IMR-90 (cell line): ENCODE data around the gene KRTAP5-4. TPM values are rescaled to one million over a fixed set of nuclear protein-coding genes. Genes with fewer than 3 reads are reported as not detected.

Source experiments
- ATAC-seq: fragments of 200-7000 bp; cut with Tn5 transposase; 2 replicates; pipeline ENCODE4 v1.9.1; 2020; ENCODE audit warnings: low read depth, mild to moderate bottlenecking, moderate library complexity
- BruUV-seq: library from RNA; stranded (reverse); fragments of 400-500 nt; replicated peaks from 2 replicates; lab custom pipeline; 2021; lab: Mats Ljungman, UMichigan
- CTCF ChIA-PET: fragments of 300-600 bp; formaldehyde crosslinking; extraction: SDS; loops from one replicate; lab custom pipeline; 2021; ENCODE audit warnings: antibody characterized with exemption; lab: Yijun Ruan, JAX
- POLR2A ChIA-PET: fragments of 300-600 bp; sonication (Branson Sonifier 250); formaldehyde crosslinking; loops from one replicate; lab custom pipeline; 2022; ENCODE audit warnings: antibody characterized with exemption; ENCODE audit not compliant: unreplicated experiment; lab: Charles Lee
- DNase-seq: peaks from one replicate; pipeline ENCODE4 v3.0.0; 2013
- H2AFZ ChIP-seq: replicated peaks from 2 replicates; pipeline ENCODE3; 2013; ENCODE audit warnings: low read length, mild to moderate bottlenecking; ENCODE audit not compliant: poor library complexity
- H2AK5ac ChIP-seq: 2 replicates; pipeline ENCODE4 v1.6.1; 2013; ENCODE audit warnings: low read depth, low read length, inconsistent platforms
- H2AK9ac ChIP-seq: replicated peaks from 2 replicates; pipeline ENCODE3; 2013; ENCODE audit warnings: mild to moderate bottlenecking, low read depth, low read length, moderate library complexity; ENCODE audit not compliant: poor library complexity
- H2BK120ac ChIP-seq: 2 replicates; pipeline ENCODE4 v1.6.1; 2013; ENCODE audit warnings: low read depth, low read length, inconsistent platforms
- H2BK15ac ChIP-seq: 3 replicates; pipeline ENCODE4 v1.6.1; 2013; ENCODE audit warnings: low read depth, low read length, inconsistent platforms
- H2BK20ac ChIP-seq: 2 replicates; pipeline ENCODE4 v1.6.1; 2013; ENCODE audit warnings: low read depth, mild to moderate bottlenecking, inconsistent platforms, low read length, moderate library complexity
- H2BK5ac ChIP-seq: 2 replicates; pipeline ENCODE4 v1.6.1; 2013; ENCODE audit warnings: mild to moderate bottlenecking, low read depth, low read length, inconsistent platforms; ENCODE audit not compliant: poor library complexity, severe bottlenecking
- H3K14ac ChIP-seq: replicated peaks from 2 replicates; pipeline ENCODE4 v1.6.1; 2013; ENCODE audit warnings: low read depth, low read length, inconsistent platforms
- H3K18ac ChIP-seq: 2 replicates; pipeline ENCODE4 v1.6.1; 2013; ENCODE audit warnings: low read depth, low read length, control low read depth
- H3K23ac ChIP-seq: 2 replicates; pipeline ENCODE4 v1.6.1; 2013; ENCODE audit warnings: low read depth, low read length, inconsistent platforms
- H3K27ac ChIP-seq: 2 replicates; pipeline ENCODE4 v1.5.1; 2013; ENCODE audit warnings: mild to moderate bottlenecking, control low read depth, low read length; ENCODE audit not compliant: insufficient read depth
- H3K27me3 ChIP-seq: 2 replicates; pipeline ENCODE4 v1.6.1; 2013; ENCODE audit warnings: low read length; ENCODE audit not compliant: control insufficient read depth, insufficient read depth
- H3K36me3 ChIP-seq: 2 replicates; pipeline ENCODE4 v1.6.1; 2013; ENCODE audit warnings: low read length, mixed read lengths; ENCODE audit not compliant: control insufficient read depth, insufficient read depth
- H3K4ac ChIP-seq: 2 replicates; pipeline ENCODE4 v1.6.1; 2013; ENCODE audit warnings: low read depth, low read length, inconsistent platforms
- H3K4me1 ChIP-seq: 2 replicates; pipeline ENCODE4 v1.6.1; 2013; ENCODE audit warnings: low read length, mixed read lengths; ENCODE audit not compliant: control insufficient read depth, insufficient read depth
- H3K4me2 ChIP-seq: 2 replicates; pipeline ENCODE4 v1.6.1; 2013; ENCODE audit warnings: low read depth, mild to moderate bottlenecking, control low read depth, low read length, moderate library complexity
- H3K4me3 ChIP-seq: 2 replicates; pipeline ENCODE4 v1.5.1; 2013; ENCODE audit warnings: low read depth, mild to moderate bottlenecking, control low read depth, low read length, moderate library complexity; ENCODE audit not compliant: insufficient read depth
- H3K56ac ChIP-seq: 2 replicates; pipeline ENCODE4 v1.6.1; 2013; ENCODE audit warnings: low read length, inconsistent platforms; ENCODE audit not compliant: insufficient read depth; ENCODE audit errors: extremely low read depth
- H3K79me1 ChIP-seq, 2 experiments: 2 replicates each; pipeline ENCODE4 v1.6.1; 2013; ENCODE audit warnings: low read length in 2 of 2, inconsistent platforms in 1 of 2, low read depth in 1 of 2
- H3K9ac ChIP-seq: 2 replicates; pipeline ENCODE4 v1.6.1; 2013; ENCODE audit warnings: low read depth, low read length, control low read depth
- H3K9me1 ChIP-seq: 2 replicates; pipeline ENCODE4 v1.6.1; 2013; ENCODE audit warnings: low read length, inconsistent platforms; ENCODE audit not compliant: insufficient read depth
- H3K9me3 ChIP-seq: 2 replicates; pipeline ENCODE4 v1.6.1; 2013; ENCODE audit warnings: low read length; ENCODE audit not compliant: control insufficient read depth, insufficient read depth
- H4K20me1 ChIP-seq: 2 replicates; pipeline ENCODE4 v1.6.1; 2013; ENCODE audit warnings: low read length, inconsistent platforms; ENCODE audit not compliant: insufficient read depth
- H4K5ac ChIP-seq: 2 replicates; pipeline ENCODE4 v1.6.1; 2013; ENCODE audit warnings: mild to moderate bottlenecking, low read depth, low read length, control low read depth
- H4K8ac ChIP-seq, 2 experiments: 2 replicates each; pipeline ENCODE4 v1.6.1; 2013; ENCODE audit warnings: low read depth in 2 of 2, low read length in 2 of 2, control low read depth in 1 of 2, inconsistent platforms in 1 of 2
- H4K91ac ChIP-seq: 2 replicates; pipeline ENCODE4 v1.6.1; 2013; ENCODE audit warnings: low read depth, low read length, inconsistent platforms; ENCODE audit not compliant: insufficient read depth
- BHLHE40 ChIP-seq: fragments of 150-350 bp; IDR thresholded peaks from 2 replicates; pipeline ENCODE4 v1.6.1; 2016; ENCODE audit warnings: mild to moderate bottlenecking, low read depth, low read length
- CEBPB ChIP-seq: IDR thresholded peaks from 2 replicates; pipeline ENCODE4 v1.6.1; 2012; ENCODE audit warnings: low read depth, low read length, improper control_type of control experiment
- CHD1 ChIP-seq: IDR thresholded peaks from 2 replicates; pipeline ENCODE4 v1.6.1; 2012; ENCODE audit warnings: low read depth, low read length, improper control_type of control experiment
- MAFK ChIP-seq: IDR thresholded peaks from 2 replicates; pipeline ENCODE4 v1.6.1; 2012; ENCODE audit warnings: low read depth, low read length, improper control_type of control experiment
- MAZ ChIP-seq: IDR thresholded peaks from 2 replicates; pipeline ENCODE4 v1.6.1; 2012; ENCODE audit warnings: low read depth, mild to moderate bottlenecking, low read length, improper control_type of control experiment, moderate library complexity, borderline replicate concordance
- MXI1 ChIP-seq: IDR thresholded peaks from 2 replicates; pipeline ENCODE4 v1.6.1; 2012; ENCODE audit warnings: low read depth, mild to moderate bottlenecking, low read length, moderate library complexity, borderline replicate concordance
- NFE2L2 ChIP-seq: fragments of 150-350 bp; IDR thresholded peaks from 2 replicates; pipeline ENCODE4 v1.6.1; 2016; ENCODE audit warnings: low read depth, mild to moderate bottlenecking, low read length
- RAD21 ChIP-seq: IDR thresholded peaks from 2 replicates; pipeline ENCODE4 v1.6.1; 2012; ENCODE audit warnings: low read length, improper control_type of control experiment
- RCOR1 ChIP-seq: IDR thresholded peaks from 2 replicates; pipeline ENCODE4 v1.6.1; 2012; ENCODE audit warnings: mild to moderate bottlenecking, low read length, improper control_type of control experiment; ENCODE audit not compliant: insufficient replicate concordance
- RFX5 ChIP-seq: IDR thresholded peaks from 2 replicates; pipeline ENCODE4 v1.8.0; 2012; ENCODE audit warnings: low read depth, mild to moderate bottlenecking, low read length, moderate library complexity
- SMC3 ChIP-seq: fragments of 150-350 bp; IDR thresholded peaks from 2 replicates; pipeline ENCODE4 v1.6.1; 2016; ENCODE audit warnings: low read depth, mild to moderate bottlenecking, antibody characterized with exemption, low read length, moderate library complexity
- WGBS, 2 experiments: methylation state at CpG; one replicate each; pipeline versions ENCODE4 v1.1.5 to v1.1.7; 2013; ENCODE audit warnings: missing lambda C conversion rate in 2 of 2; ENCODE audit not compliant: insufficient read length in 1 of 2; ENCODE audit errors: extremely low coverage in 2 of 2; 5-methylcytosine and 5-hydroxymethylcytosine counted together
- dilution Hi-C: fragments of 300-500 bp; cut with HindIII; formaldehyde crosslinking; loops from one replicate; pipeline ENCODE4 v1.14.3; 2018; ENCODE audit warnings: low sequenced_read_pairs; ENCODE audit not compliant: unreplicated experiment
- in situ Hi-C: fragments of 300-500 bp; cut with MboI; formaldehyde crosslinking; loops from 3 replicates; pipeline ENCODE4 v1.14.3; 2019; ENCODE audit warnings: low sequenced_read_pairs, inconsistent platforms, mixed read lengths
- intact Hi-C: fragments of 100-400 bp; cut with micrococcal nuclease; formaldehyde crosslinking; loops from 2 replicates; pipeline ENCODE4 v1.10.0; 2022
- polyA plus RNA-seq, 3 experiments: library from polyadenylated mRNA; depleted of rRNA; stranded (reverse); fragments of >200 nt; gene quantifications; 2 replicates each; pipeline ENCODE4 v1.2.3, GENCODE V29; 2012; ENCODE audit warnings: low replicate concordance in 1 of 3
- total RNA-seq: library from RNA; depleted of rRNA; stranded (reverse); fragments of >200 nt; gene quantifications from 2 replicates; pipeline ENCODE4 v1.2.3, GENCODE V29; 2012
- TF ChIP-seq, protein P1 (sequence below): fragments of 150-350 bp; IDR thresholded peaks from 2 replicates; pipeline ENCODE4 v1.6.1; 2016; ENCODE audit warnings: low read depth, mild to moderate bottlenecking, low read length, moderate library complexity, borderline replicate concordance
- TF ChIP-seq, protein P2 (sequence below): conservative IDR thresholded peaks from 2 replicates; pipeline ENCODE4 v1.5.1; 2012; ENCODE audit warnings: mild to moderate bottlenecking, low read depth, low read length, improper control_type of control experiment
- TF ChIP-seq, protein P3 (sequence below): fragments of 150-350 bp; IDR thresholded peaks from 2 replicates; pipeline ENCODE4 v1.6.1; 2017; ENCODE audit warnings: mild to moderate bottlenecking, antibody characterized with exemption, low read length, low read depth

Gene KRTAP5-4
- total and polyA plus RNA-seq, 2 of the 4 experiments (the other 2 are of a cell fraction): not detected

DNA sequence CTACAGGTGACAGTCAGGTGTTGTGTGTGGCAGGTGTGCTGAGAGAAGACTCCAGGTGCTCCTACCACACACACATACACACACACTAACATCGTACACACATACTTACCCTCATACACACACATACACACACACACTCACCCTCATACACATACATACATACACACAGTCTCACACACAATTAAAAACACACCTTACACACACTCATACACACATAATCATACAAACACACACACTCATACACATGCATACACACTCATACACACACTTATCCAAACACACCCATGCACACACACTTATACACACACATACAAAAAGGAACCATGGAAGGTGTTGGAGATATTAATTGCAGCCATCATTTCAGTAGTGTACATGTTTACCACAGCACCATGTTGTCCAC, 18.3 kb downstream of the KRTAP5-4 start:
- no peaks in the 10 kb centered on the region for H4K20me1 ChIP-seq
- H3K4me2 ChIP-seq: no peak overlapping the region
- no peak overlapping the region for H3K23ac ChIP-seq
- H3K36me3 ChIP-seq: no peaks in the 10 kb centered on the region
- in situ Hi-C loops: no loop called here
- no peaks in the 10 kb centered on the region for H3K9me1 ChIP-seq
- H3K4ac ChIP-seq: no peak overlapping the region
- H3K27ac ChIP-seq: no peak overlapping the region
- H3K4me3 ChIP-seq: no peak overlapping the region
- ATAC-seq (no peak), DNase-seq (no peak)
- H3K9ac ChIP-seq: no peak overlapping the region
- ChIA-PET POLR2A (no interaction called here), CTCF (no interaction called here)
- peaks cover 56% of the 10 kb centered on the region for H3K27me3 ChIP-seq
- H2AK5ac ChIP-seq: no peak overlapping the region
- no peak overlapping the region for H3K56ac ChIP-seq
- H2AK9ac ChIP-seq: no peak overlapping the region
- no peak overlapping the region for H4K91ac ChIP-seq
- no peaks in the 10 kb centered on the region for H3K9me3 ChIP-seq
- H2BK20ac ChIP-seq: no peak overlapping the region
- no peak overlapping the region for H3K14ac ChIP-seq
- no peak overlapping the region for H2BK15ac ChIP-seq
- no TSS peak for BruUV-seq
- no peak overlapping the region for H3K18ac ChIP-seq
- no peak overlapping the region for H2AFZ ChIP-seq
- 67% methylated on average over 1 of the region's 1 CpG; no CpG with 5 or more reads in 1 of the 2 experiments for WGBS, 2 experiments
- intact Hi-C loops: no loop called here
- no peaks in the 10 kb centered on the region for H3K4me1 ChIP-seq
- H2BK120ac ChIP-seq: no peak overlapping the region
- no peaks in the 10 kb centered on the region for H3K79me1 ChIP-seq
- dilution Hi-C loops: no loop called here
- no peak overlapping the region for H4K5ac ChIP-seq
- no peak for TF ChIP-seq MAFK
- no peak for TF ChIP-seq CHD1
- TF ChIP-seq RCOR1: no peak
- TF ChIP-seq MXI1: no peak
- TF ChIP-seq, protein P1, sequence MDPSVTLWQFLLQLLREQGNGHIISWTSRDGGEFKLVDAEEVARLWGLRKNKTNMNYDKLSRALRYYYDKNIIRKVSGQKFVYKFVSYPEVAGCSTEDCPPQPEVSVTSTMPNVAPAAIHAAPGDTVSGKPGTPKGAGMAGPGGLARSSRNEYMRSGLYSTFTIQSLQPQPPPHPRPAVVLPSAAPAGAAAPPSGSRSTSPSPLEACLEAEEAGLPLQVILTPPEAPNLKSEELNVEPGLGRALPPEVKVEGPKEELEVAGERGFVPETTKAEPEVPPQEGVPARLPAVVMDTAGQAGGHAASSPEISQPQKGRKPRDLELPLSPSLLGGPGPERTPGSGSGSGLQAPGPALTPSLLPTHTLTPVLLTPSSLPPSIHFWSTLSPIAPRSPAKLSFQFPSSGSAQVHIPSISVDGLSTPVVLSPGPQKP: no peak
- TF ChIP-seq MAZ: no peak
- no peak for TF ChIP-seq CEBPB
- no peak for TF ChIP-seq NFE2L2
- TF ChIP-seq, protein P2, sequence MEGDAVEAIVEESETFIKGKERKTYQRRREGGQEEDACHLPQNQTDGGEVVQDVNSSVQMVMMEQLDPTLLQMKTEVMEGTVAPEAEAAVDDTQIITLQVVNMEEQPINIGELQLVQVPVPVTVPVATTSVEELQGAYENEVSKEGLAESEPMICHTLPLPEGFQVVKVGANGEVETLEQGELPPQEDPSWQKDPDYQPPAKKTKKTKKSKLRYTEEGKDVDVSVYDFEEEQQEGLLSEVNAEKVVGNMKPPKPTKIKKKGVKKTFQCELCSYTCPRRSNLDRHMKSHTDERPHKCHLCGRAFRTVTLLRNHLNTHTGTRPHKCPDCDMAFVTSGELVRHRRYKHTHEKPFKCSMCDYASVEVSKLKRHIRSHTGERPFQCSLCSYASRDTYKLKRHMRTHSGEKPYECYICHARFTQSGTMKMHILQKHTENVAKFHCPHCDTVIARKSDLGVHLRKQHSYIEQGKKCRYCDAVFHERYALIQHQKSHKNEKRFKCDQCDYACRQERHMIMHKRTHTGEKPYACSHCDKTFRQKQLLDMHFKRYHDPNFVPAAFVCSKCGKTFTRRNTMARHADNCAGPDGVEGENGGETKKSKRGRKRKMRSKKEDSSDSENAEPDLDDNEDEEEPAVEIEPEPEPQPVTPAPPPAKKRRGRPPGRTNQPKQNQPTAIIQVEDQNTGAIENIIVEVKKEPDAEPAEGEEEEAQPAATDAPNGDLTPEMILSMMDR: no peak
- TF ChIP-seq RAD21: no peak
- TF ChIP-seq BHLHE40: no peak
- no peak for TF ChIP-seq SMC3
- TF ChIP-seq, protein P3, sequence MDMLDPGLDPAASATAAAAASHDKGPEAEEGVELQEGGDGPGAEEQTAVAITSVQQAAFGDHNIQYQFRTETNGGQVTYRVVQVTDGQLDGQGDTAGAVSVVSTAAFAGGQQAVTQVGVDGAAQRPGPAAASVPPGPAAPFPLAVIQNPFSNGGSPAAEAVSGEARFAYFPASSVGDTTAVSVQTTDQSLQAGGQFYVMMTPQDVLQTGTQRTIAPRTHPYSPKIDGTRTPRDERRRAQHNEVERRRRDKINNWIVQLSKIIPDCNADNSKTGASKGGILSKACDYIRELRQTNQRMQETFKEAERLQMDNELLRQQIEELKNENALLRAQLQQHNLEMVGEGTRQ: no peak
- no peak for TF ChIP-seq RFX5
- H4K8ac ChIP-seq: no peak overlapping the region
- H2BK5ac ChIP-seq: peak overlapping the region; percentile 26
